ENCODE measurements around the gene RAB2B. TPM values are rescaled to one million over a fixed set of nuclear protein-coding genes. Genes with fewer than 3 reads are reported as not detected.

Gene RAB2B
- total RNA-seq, 1 donor from 2014 or later, result 32.5 TPM

Small RNA genes within 50 kb of the gene (small RNA-seq; reads per million reads assigned to genes)
- not detected for gene RN7SL650P (ENCODE audit: low replicate concordance)

Other genes starting within 250 kb of the RAB2B start
- gene HNRNPC, start 207.5 kb downstream of the RAB2B start, total RNA-seq, result 387 TPM
- gene RPGRIP1, start 196.9 kb downstream of the RAB2B start, total RNA-seq, result not detected
- gene SUPT16H, start 92.9 kb downstream of the RAB2B start, total RNA-seq, result 76.7 TPM
- gene CHD8, start 20.8 kb downstream of the RAB2B start, total RNA-seq, result 68.4 TPM
- 22.4 TPM for gene TOX4, start 236 bp upstream of the RAB2B start, total RNA-seq
- gene METTL3, start 34.4 kb upstream of the RAB2B start, total RNA-seq, result 46.7 TPM
- 26.3 TPM for gene SALL2, start 49.4 kb upstream of the RAB2B start, total RNA-seq
- gene OR10G3, start 103.1 kb upstream of the RAB2B start, total RNA-seq, result not detected
- gene OR10G2, start 158.0 kb upstream of the RAB2B start, total RNA-seq, result not detected
- gene OR4E2, start 176.9 kb upstream of the RAB2B start, total RNA-seq, result not detected
- gene OR4E1, start 196.9 kb upstream of the RAB2B start, total RNA-seq, result not detected

Data from temporal lobe (tissue), 2 donors.